IPS-18a (cell line): ENCODE results near the gene SLC6A8.
A peak's percentile ranks its signal among the peaks of the same experiment; 100 is the strongest.
"Not testable (repeated sequence)": the region's sequence is repeated elsewhere in the genome, so short reads cannot be mapped to it uniquely, and the experiment has no call there.

Experiments
- H3K27ac ChIP-seq: one replicate; pipeline ENCODE4 v1.5.1; 2013; ENCODE audit warnings: low read length
- H3K27me3 ChIP-seq: one replicate; pipeline ENCODE4 v1.6.1; 2013; ENCODE audit warnings: mild to moderate bottlenecking, low read length; ENCODE audit not compliant: control insufficient read depth, insufficient read depth
- H3K36me3 ChIP-seq: one replicate; pipeline ENCODE4 v1.6.1; 2013; ENCODE audit warnings: low read depth, low read length; ENCODE audit not compliant: control insufficient read depth
- H3K4me1 ChIP-seq: one replicate; pipeline ENCODE4 v1.6.1; 2013; ENCODE audit warnings: low read depth, low read length; ENCODE audit not compliant: control insufficient read depth
- H3K4me3 ChIP-seq: one replicate; pipeline ENCODE4 v1.5.1; 2013; ENCODE audit warnings: low read length
- H3K9ac ChIP-seq: one replicate; pipeline ENCODE4 v1.6.1; 2013; ENCODE audit warnings: mild to moderate bottlenecking, low read length, moderate library complexity
- H3K9me3 ChIP-seq: one replicate; pipeline ENCODE4 v1.6.1; 2013; ENCODE audit warnings: low read depth, low read length; ENCODE audit not compliant: control insufficient read depth

The SLC6A8 gene

DNA sequence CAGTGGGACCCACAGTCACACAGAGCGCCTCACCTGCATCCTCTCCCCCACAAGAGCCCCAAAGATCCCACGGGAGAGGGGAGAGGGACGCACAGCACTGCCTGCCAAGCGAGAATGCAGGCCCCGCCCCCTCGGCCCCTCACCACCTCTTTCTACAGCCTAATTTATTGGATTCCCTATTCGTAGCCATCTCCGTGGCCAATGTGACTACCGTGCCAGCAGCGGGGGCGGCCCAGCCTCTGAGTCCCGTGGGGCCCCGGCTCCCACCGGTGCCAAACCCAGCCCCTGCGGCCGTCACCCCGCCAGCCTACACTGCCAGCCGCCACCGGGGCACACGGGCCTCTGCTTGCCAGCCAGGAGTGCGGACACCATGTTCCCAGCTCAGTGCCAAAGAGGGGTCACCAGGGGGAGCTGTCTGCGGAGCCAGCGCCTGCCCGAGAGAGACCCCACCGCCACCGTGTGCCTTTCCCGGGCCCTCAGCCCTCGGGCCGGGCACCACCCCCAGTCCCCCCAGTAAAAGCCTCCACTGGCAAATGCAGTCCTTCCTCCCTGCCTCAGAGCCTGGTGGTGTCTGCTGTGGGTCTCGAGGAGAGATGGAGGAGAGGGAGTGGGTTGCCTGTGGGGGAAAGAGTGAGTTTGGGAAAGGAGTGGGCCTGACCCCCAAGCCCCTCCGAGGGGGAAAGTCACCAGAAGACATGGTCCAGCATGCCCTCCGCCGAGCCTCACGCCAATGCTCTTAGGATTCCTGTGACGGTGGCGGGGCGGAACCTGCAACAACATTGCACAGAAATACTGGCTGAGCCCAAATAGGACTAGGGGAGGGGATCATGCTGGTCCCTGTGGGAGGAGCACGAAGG lies 56.7 kb downstream of the SLC6A8 start:
- peak overlapping the region; percentile 49 for H3K4me3 ChIP-seq
- H3K27ac ChIP-seq = no peak overlapping the region
- peaks cover 2% of the 10 kb centered on the region for H3K9me3 ChIP-seq
- H3K9ac ChIP-seq = no peak overlapping the region
- H3K27me3 ChIP-seq = no peaks in the 10 kb centered on the region
- H3K36me3 ChIP-seq = no peaks in the 10 kb centered on the region
- no peaks in the 10 kb centered on the region for H3K4me1 ChIP-seq

DNA sequence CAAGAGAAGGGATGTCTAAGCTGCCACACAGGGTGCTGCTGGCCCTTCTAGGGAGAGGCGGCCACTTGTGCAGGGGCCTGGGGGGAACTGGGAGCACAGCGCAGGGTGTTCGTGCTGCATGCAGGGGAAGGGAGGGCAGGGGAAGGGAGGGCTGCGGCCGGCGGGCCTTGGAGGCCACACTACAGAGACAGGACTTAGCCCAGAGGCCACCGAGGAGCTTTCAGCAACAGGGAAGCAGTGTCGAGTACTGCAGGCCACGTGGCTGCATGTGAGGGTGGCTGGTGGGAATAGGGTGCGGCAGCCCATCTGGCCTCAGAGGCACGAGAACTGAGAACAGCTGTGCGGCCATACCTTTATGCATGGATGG lies 57.3 kb downstream of the SLC6A8 start:
- H3K9me3 ChIP-seq, H3K36me3 ChIP-seq, H3K4me1 ChIP-seq: not testable (repeated sequence)

More for the DNA sequence above, 57.3 kb downstream of the SLC6A8 start:
- H3K27me3 ChIP-seq, H3K9ac ChIP-seq, H3K4me3 ChIP-seq, H3K27ac ChIP-seq: not testable (repeated sequence)
